GM10248 (cell line): ENCODE results near the gene CAPRIN2.

Experiments used
- CTCF ChIA-PET: fragments of 300-600 bp; sonication (Branson Sonifier 250); formaldehyde crosslinking; extraction: SDS; loops from one replicate; lab custom pipeline; 2021; ENCODE audit warnings: antibody characterized with exemption; lab: Yijun Ruan, JAX
- POLR2A ChIA-PET: fragments of 350-650 bp; sonication (Branson Sonifier 250); formaldehyde crosslinking; extraction: SDS; loops from one replicate; lab custom pipeline; 2020; ENCODE audit warnings: antibody characterized with exemption; lab: Yijun Ruan, JAX
- DNase-seq: peaks from one replicate; pipeline ENCODE4 v3.0.0; 2012; ENCODE audit errors: extremely low spot score
- CTCF ChIP-seq: IDR thresholded peaks from 2 replicates; pipeline ENCODE4 v1.5.1; 2012; ENCODE audit warnings: mild to moderate bottlenecking, low read depth; ENCODE audit errors: extremely low read depth, missing control alignments, control extremely low read depth

The CAPRIN2 gene

GRCh38 chr12:30744321-30744720 is 10.4 kb downstream of the CAPRIN2 start:
- POLR2A ChIA-PET, result no interaction called here
- no peak for TF ChIP-seq CTCF
- CTCF ChIA-PET, result interaction anchor here (1.1 to 4.3 kb wide), 7 partner anchors 9 to 35 kb away, joined by 4 to 25 read pairs (median 5); partner anchors contain the start of gene CAPRIN2
- DNase-seq, result no peak

GRCh38 chr12:30740274-30740673 is 14.5 kb downstream of the CAPRIN2 start:
- ChIA-PET CTCF (no interaction called here), POLR2A (no interaction called here)
- TF ChIP-seq CTCF, result no peak
- DNase-seq, result no peak

- no peak for DNase-seq
- no peak for TF ChIP-seq CTCF
- CTCF ChIA-PET, result interaction anchor here (1.3 kb wide), 1 partner anchor 11 kb away, joined by 3 read pairs; no protein-coding TSS in a partner anchor
- POLR2A ChIA-PET, result no interaction called here
These were observed 15.7 kb downstream of the CAPRIN2 start for GRCh38 chr12:30739020-30739419.

GRCh38 chr12:30732954-30733637 is 21.7 kb downstream of the CAPRIN2 start:
- CTCF ChIA-PET, result interaction anchor here (0.6 to 2.0 kb wide), 4 partner anchors 8 to 12 kb away, joined by 3 to 7 read pairs (median 6); no protein-coding TSS in a partner anchor
- DNase-seq, result no peak
- POLR2A ChIA-PET, result no interaction called here
- no peak for TF ChIP-seq CTCF

- ChIA-PET CTCF (interaction anchor here (1.2 to 1.7 kb wide), 3 partner anchors 9 to 23 kb away, joined by 4 to 5 read pairs (median 5); no protein-coding TSS in a partner anchor), POLR2A (no interaction called here)
- no peak for DNase-seq
- TF ChIP-seq CTCF, result no peak
These were observed 24.7 kb downstream of the CAPRIN2 start for GRCh38 chr12:30730011-30730410.

- POLR2A ChIA-PET, result no interaction called here
- CTCF ChIA-PET, result interaction anchor here (1.2 to 1.7 kb wide), 3 partner anchors 9 to 24 kb away, joined by 4 to 5 read pairs (median 5); no protein-coding TSS in a partner anchor
These were observed 25.2 kb downstream of the CAPRIN2 start for GRCh38 chr12:30729547-30729946.

More at GRCh38 chr12:30729547-30729946, 25.2 kb downstream of the CAPRIN2 start:
- no peak for DNase-seq
- no peak for TF ChIP-seq CTCF
